ENCODE data around the gene SCGB3A2. TPM values are rescaled to one million over a fixed set of nuclear protein-coding genes. Genes with fewer than 3 reads are reported as not detected.

Gene SCGB3A2
- total and polyA plus RNA-seq, 2 donors (not counting 3 experiments of a cell fraction or from before 2014, with no cell fraction given) = not detected

DNA sequence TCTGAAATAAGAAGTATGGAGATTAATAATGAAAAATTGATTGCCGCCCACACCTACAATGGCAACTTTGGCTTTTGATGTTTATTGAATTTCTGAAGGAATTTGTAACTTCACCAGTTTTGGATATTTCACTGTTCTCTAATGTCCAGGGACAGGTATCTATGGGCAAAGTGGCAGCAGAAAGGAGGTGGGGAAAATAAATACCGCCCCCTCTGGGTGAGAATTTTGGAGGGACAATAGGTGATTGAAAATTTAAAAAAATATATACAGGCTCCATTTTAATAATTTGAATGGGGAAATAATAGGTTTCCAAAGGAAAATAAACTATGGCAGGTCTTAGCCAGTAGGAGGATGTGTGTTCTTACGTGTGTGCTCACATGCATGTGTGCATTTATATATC, 1.3 kb downstream of the SCGB3A2 start:
- Histone ChIP-seq H3K4me2 (ENCODE audit: insufficient read depth, low read length) (no peak overlapping the region), H3K9me1 (replicated peaks; ENCODE audit: control insufficient read depth, extremely low read depth, insufficient read depth, low read length) (no peaks in the 10 kb centered on the region), H3K36me3 (ENCODE audit: control insufficient read depth in 2 of 2, extremely low read depth in 1 of 2, insufficient read depth in 2 of 2, low read length in 2 of 2) (no peaks in the 10 kb centered on the region), H3K79me2 (ENCODE audit: control insufficient read depth, insufficient read depth, low read length) (no peaks in the 10 kb centered on the region), H3K27me3 (ENCODE audit: control insufficient read depth in 2 of 2, insufficient read depth in 2 of 2, low read length in 2 of 2) (peaks cover 4 to 8% of the 10 kb centered on the region in 2 experiments), H3K9me3 (replicated peaks; ENCODE audit: control insufficient read depth, insufficient read depth, low read length) (no peaks in the 10 kb centered on the region), H3K9ac (replicated peaks; ENCODE audit: extremely low read depth, insufficient read depth, low read length) (no peak overlapping the region), H3K27ac (ENCODE audit: insufficient read depth, low read depth, low read length) (no peak overlapping the region), H3K4me3 (replicated peaks in 1 of 3; ENCODE audit: insufficient read depth in 1 of 3, low read depth in 1 of 3, low read length in 3 of 3) (no peak overlapping the region), H3K4me1 (ENCODE audit: control insufficient read depth, extremely low read depth, insufficient read depth, low read length) (no peaks in the 10 kb centered on the region), H2AFZ (ENCODE audit: low read depth, low read length) (no peak overlapping the region), H4K20me1 (replicated peaks; ENCODE audit: control insufficient read depth, extremely low read depth, insufficient read depth, low read length) (no peaks in the 10 kb centered on the region)
- no peak for DNase-seq (ENCODE audit: low read depth, low spot score)
- intact Hi-C loops (cut with micrococcal nuclease) = no loop called here
- POLR2A ChIA-PET = no interaction called here
- FAIRE-seq = no peak
- dilution Hi-C loops (cut with MboI; ENCODE audit: extremely low pct_ligation_motif_present, low sequenced_read_pairs) = no loop called here
- TF ChIP-seq CTCF (IDR thresholded peaks at IDR 0.05; ENCODE audit: extremely low read depth in 1 of 2, insufficient read depth in 1 of 2, low read depth in 1 of 2, low read length in 2 of 2) (no peak), GATA2 (IDR thresholded peaks at IDR 0.05; ENCODE audit: insufficient read depth, insufficient read length, low read depth, low read length) (no peak), EZH2 (IDR thresholded peaks at IDR 0.05; ENCODE audit: borderline replicate concordance, low read depth, low read length, severe bottlenecking) (no peak), JUN (IDR thresholded peaks at IDR 0.05; ENCODE audit: borderline replicate concordance, insufficient read depth, insufficient read length, low read depth) (no peak), POLR2A (IDR thresholded peaks at IDR 0.05; ENCODE audit: low read depth, low read length) (no peak)
- TF ChIP-seq, protein P1, sequence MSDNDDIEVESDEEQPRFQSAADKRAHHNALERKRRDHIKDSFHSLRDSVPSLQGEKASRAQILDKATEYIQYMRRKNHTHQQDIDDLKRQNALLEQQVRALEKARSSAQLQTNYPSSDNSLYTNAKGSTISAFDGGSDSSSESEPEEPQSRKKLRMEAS (IDR thresholded peaks at IDR 0.05; ENCODE audit: insufficient read depth, insufficient read length) = no peak
- CTCF ChIA-PET = interaction anchor here (1.2 kb wide), 1 partner anchor 15 kb away, joined by 3 read pairs; no protein-coding TSS in a partner anchor
- no TSS peak for BruUV-seq (replicated peaks)
